Adrenal gland (tissue), 5 donors: ENCODE results near the gene LCK.

Experiments
- CTCF ChIP-seq, 6 experiments: fragments of 450-650 bp in 4 of 6; fragments of 200-600 bp in 2 of 6; sonication (generic) in 1 of 6; IDR thresholded peaks; 1 replicate in 5 of 6; 2 replicates in 1 of 6; pipeline versions ENCODE4 v1.5.1 to v1.8.0; 2016 to 2021; ENCODE audit warnings: antibody characterized with exemption in 6 of 6, mild to moderate bottlenecking in 2 of 6, moderate library complexity in 1 of 6
- POLR2A ChIP-seq, 2 donors: fragments of 450-650 bp; IDR thresholded peaks; one replicate each; pipeline ENCODE4 v1.6.1; 2017; ENCODE audit warnings: antibody characterized with exemption in 2 of 2, mild to moderate bottlenecking in 2 of 2, moderate library complexity in 1 of 2
- donor health status: DM: no; HTN: no; CAD: no.

GRCh38 chr1:32240140-32240951, 10.7 kb upstream of the LCK start:
- peak in 4 of 6 experiments; percentile 11 to 31 (median 28) for TF ChIP-seq CTCF (IDR thresholded peaks at IDR 0.05)
- peak; percentile 51 to 92 for TF ChIP-seq POLR2A (IDR thresholded peaks at IDR 0.05)
